D721Med (cell line): ENCODE data around the gene GSDMA.

Experiments
- DNase-seq: peaks from one replicate; pipeline ENCODE4 v3.0.0; 2011; ENCODE audit warnings: low spot score; ENCODE audit not compliant: insufficient read length
- FAIRE-seq: peaks from 2 replicates; lab custom pipeline; 2011; peaks lifted over from hg19 to GRCh38; lab: Jason Lieb, UNC
- CTCF ChIP-seq: IDR thresholded peaks from 2 replicates; pipeline ENCODE4 v1.5.1; 2012; ENCODE audit warnings: mild to moderate bottlenecking, control low read depth; ENCODE audit not compliant: insufficient read depth; ENCODE audit errors: missing control alignments

The GSDMA gene

DNA sequence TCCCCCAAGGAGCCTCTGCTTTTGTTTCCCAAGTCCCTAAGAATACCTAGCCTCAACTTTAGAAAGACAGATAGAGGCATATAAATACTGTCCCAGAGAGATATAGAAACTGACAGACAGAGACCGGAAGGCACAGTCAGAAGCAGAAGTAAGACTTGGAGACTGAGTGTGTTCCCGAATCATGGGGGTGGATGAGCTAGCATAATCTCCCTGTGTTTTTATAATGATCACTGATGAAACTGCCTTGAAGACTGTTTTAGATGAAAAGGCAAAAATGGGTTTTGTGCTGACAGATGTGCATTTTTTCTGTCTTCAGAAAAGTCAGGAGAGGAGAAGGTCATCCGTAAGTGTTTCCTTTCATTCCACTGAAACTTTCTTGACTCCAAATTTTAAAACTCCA, 9.5 kb downstream of the GSDMA start:
- no peak for FAIRE-seq
- DNase-seq, result no peak
- TF ChIP-seq CTCF, result no peak

- no peak for TF ChIP-seq CTCF
- no peak for DNase-seq
- FAIRE-seq, result no peak
Observed at GRCh38 chr17:39973496-39973895, 10.7 kb downstream of the GSDMA start.

DNA sequence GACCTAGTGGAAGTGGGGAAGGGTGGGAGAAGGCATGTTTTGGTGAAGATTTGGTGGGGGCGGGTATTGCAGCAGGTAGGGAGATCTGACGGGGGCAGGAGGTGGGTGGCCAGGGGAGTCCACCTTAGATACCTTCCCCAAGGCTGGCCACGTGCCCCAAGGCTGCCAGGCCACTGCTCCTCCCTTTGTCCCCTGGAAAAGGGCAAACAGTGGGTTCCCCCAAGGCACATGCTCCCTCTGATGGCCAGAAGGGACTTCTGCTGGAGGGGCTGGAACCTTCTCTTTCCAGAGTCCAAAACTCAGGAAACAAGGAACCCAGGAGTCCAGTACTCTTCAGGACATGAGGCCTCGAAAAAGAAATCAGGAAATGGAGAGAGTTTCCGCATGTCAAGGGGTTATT, 11.6 kb downstream of the GSDMA start:
- DNase-seq (no peak), FAIRE-seq (no peak)
- TF ChIP-seq CTCF, result no peak

DNA sequence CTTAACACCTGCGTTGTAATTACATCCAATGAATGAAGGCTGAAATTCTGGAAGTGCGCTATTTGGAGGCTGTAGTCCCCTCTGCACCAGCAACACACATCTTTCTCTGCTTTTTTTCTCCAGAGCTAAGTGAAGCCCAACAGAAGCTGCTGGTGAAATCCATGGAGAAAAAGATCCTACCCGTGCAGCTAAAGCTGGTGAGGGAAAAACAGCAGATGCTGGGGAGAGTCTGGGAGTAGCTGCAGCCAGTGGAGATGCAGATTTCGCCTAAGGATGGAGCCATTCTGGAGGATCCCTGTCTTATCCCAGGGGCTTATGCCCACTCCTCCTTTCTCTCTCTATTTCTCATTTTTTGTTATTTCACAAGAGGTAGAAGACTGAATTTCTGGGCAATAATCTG, 13.0 kb downstream of the GSDMA start:
- DNase-seq, result no peak
- no peak for TF ChIP-seq CTCF
- no peak for FAIRE-seq

DNA sequence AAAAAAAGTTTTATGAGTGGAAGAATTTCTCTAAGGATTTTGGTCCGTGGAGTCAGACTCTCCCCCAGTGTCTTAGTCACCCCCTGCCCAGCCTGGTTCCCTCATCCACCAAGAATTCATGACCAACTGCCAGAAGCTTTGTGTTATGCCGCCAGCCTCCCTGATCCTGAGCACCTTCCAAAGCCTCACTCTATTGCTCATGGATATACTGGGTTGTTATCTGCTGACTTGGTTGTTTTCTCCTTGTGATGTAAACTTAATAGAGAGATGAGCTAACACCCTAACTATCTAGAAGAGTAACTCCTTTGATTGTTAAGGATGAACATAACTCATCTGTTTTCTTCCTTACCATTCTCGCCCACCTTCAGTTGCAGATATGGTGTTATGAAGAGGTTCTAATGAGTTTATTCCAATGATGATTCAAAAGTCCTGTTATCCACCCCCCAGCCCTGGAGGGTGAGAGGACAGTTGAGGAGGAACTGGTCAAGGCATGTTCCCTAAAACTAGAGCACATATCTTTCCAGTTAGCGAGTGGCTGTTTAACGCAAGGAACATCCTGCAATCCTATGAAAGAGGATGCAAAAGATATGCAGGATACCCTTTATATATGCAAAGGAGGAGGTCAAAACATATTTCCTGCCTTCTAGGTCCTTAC, 16.3 kb downstream of the GSDMA start:
- no peak for FAIRE-seq
- no peak for DNase-seq
- TF ChIP-seq CTCF, result no peak

- no peak for DNase-seq
- TF ChIP-seq CTCF, result peak; percentile 0
- FAIRE-seq, result no peak
Observed at GRCh38 chr17:39979893-39980350, 17.1 kb downstream of the GSDMA start.
